CD1c-positive myeloid dendritic cell (primary cell): ENCODE measurements around the gene DNM2.

Experiments used
- DNase-seq: peaks from one replicate; pipeline ENCODE4 v3.0.0-alpha.2; 2016; ENCODE audit errors: extremely low spot score

The DNM2 gene

DNA sequence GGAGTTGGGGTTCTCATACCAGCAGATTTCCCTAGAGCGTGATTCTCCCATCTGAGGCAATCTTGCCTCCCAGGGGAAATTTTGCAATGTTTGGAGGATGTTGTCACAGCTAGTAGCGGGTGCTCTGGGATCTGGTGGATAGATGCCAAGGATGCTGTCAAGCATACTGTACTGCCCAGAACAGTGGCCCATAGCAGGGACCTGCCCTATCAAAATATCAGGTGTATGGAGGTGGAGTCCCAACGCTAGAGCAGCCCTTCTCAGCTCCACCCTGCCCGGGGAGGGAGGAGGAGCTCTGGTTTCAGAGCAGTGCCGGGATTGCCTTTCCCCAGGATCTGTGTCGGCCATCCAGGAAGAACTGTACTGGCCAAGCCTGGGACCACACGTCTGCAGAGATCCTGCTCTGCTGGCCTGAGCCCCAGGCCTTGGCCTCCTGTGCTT lies 27.5 kb upstream of the DNM2 start:
- no peak for DNase-seq

DNA sequence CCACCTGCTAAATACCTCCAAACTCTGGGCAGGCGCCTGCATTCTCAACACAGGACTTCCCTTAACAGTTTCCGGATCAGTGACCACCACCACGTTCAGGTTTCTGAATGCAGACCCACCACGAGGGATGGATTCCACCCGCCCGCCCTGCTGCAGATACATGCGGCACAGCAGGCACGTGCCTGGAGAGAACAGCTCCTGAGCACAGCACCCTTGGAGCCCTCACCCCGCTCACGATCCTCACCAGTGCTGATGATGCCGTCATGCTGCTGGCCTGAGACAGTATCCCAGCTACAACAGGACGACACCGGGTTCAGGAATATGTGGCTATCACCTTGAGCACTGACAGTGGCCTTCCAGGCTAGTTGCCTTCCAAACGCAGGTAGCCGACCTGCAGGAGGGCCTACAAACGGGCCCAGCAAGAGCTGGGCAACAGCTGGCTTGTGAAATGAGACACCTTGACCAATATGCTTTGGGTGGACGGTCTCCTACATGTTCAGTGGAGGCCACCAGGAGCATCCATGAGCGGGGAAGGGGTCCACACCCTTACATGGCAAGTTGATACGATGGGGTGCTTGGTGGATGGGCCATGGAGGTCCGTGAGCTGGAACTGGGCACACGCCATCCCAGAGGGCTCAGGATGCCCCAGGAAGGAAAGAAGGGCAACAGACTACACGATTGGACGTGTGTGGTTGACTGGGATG lies 26.5 kb upstream of the DNM2 start:
- DNase-seq: no peak

DNA sequence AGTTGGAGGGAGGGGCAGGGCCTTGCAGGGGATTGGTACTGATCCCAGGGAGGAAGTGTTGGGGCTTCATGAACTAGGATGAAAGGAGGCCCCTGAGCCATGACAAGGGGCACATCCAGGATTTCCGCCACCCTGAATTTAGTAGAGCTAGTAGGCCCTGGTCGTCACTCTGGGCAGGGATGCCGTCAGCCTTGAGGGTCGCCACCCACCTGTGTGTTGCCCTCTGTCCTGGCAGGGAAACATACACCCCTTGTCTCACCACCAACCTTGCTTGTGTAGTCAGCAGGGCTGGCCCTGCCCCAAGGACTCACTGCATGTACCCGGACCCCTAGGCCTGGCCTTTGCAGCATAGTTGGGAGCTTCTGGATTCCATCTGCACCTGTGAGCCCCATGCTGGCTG lies 26.0 kb upstream of the DNM2 start:
- no peak for DNase-seq

DNA sequence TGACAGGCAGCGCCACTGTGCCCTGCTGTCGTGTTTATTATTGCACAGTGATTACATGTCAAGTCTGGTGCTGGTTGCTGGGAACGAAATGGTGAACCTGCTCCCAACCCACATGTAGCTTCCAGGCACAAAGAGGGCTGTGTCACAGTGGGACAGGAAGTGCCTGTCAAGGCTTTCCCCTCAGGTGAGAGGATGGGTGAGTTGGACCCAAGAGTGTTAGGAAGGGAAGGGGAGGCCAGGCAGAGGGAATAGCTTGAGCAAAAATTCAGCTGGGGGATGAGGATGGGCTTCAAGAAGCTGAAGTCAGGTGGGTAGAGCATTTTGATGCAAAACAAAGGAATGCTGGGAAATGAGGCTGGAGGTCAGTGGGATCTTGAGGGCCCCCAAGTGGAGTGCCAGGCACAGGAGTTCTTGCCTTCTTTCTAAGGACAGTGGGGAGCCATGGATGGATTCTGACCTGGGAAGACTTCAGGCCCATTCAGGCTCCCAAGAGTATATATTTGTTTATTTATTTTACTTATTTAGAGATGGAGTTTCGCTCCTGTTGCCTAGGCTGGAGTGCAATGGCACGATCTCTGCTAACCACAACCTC lies 25.1 kb upstream of the DNM2 start:
- DNase-seq: no peak

DNA sequence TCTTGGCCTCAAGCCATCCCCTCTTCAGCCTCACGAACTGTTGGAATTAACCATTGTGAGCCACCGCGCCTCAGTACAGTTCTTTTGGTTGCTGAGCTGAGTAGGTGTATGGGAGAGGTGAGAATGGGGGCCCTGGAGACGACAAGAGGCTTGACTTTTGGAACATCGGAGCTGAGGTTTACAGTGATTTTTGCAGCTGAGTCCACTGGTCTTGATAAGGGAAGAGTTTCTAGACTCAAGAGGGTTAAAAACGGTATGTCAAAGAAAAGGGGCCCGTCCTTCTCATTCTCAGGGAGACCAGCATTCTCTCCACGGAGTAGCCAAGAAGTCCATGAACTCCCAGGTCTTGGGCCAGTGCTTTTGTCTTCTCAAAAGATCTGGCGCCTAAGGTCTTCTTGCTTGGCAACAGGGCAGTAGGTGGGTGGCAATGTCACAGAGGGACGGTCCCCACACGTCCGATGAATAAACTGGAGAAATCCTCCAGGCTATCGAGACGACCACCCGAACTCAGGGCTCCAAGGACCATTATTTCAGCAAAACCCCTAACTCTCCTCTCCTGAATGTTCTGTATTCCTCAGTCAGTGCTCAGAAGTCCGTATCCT lies 23.1 kb upstream of the DNM2 start:
- no peak for DNase-seq

DNA sequence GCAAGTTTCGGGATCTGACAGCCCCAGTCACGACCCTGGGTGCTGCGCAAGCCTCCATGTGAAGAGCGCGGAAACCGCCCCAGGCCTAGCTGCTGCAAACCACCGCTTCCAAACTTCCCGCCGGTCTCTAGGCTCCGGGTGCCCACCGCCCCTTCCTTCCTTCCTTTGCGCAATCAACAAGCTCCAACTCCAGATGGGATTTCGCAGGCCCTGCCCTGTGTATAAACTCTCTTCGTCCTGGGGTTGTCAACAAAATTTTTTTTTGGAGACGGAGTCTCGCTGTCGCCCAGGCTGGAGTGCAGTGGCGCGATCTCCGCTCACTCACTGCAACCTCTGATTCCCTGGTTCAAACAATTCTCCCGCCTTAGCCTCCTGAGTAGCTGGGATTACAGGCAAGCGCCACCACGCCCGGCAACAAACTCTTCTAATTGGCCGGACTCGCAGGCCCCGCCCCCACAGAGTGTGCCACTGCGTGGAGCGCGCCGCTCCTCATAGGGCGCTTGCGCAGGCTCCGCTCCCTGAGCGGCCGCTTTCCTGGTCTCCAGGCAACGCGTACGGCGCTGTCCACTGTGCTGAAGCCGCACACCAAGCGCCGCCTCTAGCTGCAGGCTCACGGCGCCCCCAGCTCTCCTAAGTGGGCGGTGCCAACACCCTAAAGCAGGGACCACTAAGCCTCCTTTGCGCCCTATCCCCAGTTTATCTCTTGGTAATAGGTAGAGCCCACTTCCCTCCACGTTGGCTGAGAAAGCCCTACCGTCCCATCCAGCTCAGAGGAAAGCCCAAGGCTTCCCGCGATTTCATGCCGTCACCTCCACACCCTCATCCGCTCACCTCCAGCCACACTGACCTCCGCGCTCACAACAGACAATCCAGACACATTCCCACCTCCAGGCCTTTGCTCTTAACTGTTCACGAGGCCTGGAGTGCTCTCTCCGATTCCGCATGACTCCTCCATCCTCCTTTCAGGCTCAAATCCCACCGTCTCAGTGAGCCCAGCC lies 22.2 kb upstream of the DNM2 start:
- peak; percentile 98 for DNase-seq

DNA sequence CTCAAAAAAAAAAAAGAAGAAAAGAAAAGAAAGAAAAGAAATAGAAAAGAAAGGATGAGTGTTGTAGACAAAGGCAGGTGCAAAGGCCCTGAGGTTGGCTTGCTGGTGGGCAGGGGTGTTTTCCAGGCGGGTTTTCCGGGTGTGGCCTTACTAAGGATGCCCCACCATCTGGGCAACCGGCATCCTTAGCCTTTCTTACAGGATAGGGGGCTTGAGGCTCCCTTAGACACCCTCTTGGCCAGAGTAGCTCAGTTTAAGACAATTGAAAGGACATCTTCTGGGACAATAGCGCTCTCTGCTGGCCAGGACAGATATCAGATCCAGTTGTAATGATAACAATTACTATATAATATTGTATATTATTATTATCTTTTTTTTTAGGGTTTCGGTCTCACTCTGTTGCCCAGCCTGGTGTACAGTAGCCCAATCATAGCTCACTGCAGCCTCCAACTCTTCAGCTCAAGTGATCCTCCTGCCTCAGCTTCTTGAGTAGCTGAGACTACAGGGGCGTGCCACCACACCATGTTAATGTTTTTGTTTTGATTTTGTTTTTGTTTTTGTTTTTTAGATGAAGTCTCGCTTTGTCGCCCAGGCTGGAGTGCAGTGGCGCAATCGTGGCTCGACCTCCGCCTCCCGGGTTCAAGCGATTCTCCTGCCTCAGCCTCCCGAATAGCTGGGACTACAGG lies 18.1 kb upstream of the DNM2 start:
- peak; percentile 79 for DNase-seq

DNA sequence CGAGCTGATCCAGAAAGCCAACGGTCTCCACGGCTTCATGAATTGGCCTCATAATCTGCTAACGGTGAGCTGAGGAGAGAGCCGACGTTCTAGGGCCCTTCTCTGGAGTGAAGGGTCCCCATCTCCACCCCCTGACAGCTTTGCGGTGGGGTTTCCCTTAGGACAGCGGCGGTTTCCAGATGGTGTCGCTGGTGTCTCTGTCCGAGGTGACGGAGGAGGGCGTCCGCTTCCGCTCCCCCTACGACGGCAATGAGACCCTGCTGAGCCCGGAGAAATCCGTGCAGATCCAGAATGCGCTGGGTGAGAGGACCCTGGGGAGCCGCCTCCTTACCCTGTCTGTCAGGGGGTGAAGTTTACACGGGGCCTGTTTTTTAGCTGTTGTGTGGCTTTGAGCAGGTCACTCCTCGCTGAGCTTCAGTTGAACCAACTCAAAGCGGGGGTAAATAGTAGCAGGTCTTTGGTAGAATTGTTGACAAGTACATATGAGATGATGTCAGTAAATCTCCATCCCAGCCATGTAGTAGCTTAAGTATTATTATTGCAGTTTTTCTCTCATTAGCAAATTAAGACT lies 15.8 kb upstream of the DNM2 start:
- peak; percentile 6 for DNase-seq

DNA sequence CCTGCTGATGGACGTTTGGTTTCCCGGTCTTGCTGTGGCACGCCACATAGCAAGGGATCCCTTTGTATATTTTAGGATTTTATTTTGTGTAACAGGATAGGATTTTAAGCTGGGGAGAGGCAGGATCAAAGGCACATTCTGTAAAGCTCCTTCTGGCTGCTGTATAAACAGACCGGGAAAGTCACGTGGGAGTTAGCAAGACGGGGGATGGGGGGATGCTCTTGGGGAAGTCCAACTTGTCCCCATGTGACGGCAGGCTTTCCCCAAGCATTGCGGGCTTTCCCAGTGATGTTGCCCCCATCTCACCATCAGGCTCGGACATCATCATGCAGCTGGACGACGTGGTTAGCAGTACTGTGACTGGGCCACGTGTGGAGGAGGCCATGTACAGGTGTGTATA lies 10.9 kb upstream of the DNM2 start:
- DNase-seq: no peak

DNA sequence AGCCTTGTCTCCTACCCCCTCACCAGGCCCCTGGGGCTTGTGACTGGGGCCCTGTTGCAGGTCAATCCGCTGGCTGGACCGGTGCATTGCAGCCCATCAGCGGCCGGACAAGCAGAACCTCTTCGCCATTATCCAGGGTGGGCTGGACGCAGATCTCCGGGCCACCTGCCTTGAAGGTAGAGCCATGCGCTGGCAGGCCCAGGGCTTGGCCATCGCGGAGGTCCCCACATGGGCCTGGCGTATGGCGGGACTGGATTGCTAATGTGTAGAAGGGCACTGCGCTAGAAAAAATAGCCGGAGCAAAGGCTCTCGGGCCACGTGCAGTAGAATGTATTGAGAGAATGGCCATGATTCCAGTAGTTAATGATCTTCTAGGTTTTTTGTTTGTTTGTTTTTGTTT lies 10.4 kb upstream of the DNM2 start:
- no peak for DNase-seq

DNA sequence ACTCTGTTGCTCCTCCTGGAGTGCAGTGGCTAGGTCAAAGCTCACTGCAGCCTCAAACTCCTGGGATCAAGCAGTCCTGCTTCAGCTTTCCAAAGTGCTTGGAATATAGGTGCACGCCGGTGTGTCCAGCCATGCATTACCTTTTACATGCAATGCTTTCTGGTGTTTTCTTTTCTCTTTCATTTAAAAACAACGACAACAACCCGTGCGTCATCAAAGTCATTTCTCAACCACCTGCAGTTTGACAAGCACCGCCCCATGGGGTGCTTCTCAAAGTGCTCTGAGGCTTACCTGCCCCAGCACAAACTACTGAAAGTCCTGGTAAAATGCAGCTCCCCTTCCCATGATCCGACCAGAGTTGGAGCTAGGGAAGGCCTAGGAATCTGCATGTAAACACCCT lies 9.6 kb upstream of the DNM2 start:
- DNase-seq: no peak

DNA sequence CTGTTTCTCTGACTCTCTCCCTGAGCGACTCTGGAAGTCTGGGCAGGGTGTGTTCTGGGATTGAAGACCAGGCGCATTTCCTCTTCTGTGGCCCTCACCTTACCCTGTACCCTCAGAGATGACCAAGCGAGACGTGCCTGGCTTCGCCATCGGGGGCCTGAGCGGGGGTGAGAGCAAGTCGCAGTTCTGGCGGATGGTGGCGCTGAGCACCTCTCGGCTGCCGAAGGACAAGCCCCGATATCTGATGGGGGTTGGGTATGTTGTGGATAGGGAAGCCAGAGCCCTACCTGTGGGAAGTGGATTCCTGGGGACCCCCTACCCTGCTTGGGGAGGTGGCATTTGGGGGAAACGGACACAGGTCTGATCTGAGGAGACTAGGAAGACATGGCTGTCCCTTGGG lies 5.8 kb upstream of the DNM2 start:
- DNase-seq: no peak

DNA sequence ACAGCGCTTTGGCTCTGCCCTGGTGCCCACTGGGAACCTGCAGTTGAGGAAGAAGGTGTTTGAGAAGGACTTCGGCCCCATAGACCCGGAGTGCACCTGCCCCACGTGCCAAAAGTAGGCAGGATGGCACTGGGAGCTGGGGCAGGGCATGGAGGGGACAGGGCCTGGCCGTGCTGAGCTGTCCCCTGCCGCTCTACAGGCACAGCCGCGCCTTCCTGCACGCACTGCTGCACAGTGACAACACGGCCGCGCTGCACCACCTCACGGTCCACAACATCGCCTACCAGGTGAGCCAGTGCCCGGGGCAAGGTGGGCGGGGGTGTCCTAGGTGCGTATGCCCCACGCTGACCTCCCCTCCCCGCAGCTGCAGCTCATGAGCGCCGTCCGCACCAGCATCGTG lies 5.1 kb upstream of the DNM2 start:
- DNase-seq: no peak

DNA sequence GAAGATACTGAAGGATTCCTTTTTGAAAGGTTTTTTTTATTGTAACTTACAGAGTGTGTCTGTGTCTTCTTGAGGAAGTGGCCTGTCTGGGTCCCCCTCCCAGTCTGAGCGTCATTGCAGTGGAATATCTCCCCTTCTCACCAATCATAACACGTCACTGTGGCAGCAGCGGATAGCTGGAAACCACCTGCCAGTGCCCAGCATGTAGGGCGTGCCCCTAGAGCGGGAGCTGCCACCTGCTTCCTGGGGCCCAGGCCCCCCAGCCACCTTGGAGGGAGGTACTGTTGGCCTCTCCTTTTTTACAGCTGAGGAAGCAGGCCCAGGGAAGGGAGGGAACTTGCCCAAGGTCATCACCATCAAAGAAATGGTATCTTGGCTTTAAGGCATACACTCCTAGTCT lies 4.6 kb upstream of the DNM2 start:
- DNase-seq: no peak

DNA sequence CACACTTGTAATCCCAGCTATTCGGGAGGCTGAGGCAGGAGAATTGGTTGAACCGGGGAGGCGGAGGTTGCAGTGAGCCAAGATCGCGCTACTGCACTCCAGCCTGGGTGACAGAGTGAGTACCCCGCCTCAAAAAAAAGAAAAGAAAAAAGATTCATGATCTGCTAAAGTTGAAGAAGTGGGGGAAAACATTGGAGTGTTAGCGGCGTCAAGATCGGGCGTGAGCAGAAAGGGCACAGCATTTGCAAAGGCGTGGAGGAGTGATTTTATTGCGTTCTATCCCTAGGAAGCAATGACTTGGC lies 874 bp upstream of the DNM2 start:
- no peak for DNase-seq

DNA sequence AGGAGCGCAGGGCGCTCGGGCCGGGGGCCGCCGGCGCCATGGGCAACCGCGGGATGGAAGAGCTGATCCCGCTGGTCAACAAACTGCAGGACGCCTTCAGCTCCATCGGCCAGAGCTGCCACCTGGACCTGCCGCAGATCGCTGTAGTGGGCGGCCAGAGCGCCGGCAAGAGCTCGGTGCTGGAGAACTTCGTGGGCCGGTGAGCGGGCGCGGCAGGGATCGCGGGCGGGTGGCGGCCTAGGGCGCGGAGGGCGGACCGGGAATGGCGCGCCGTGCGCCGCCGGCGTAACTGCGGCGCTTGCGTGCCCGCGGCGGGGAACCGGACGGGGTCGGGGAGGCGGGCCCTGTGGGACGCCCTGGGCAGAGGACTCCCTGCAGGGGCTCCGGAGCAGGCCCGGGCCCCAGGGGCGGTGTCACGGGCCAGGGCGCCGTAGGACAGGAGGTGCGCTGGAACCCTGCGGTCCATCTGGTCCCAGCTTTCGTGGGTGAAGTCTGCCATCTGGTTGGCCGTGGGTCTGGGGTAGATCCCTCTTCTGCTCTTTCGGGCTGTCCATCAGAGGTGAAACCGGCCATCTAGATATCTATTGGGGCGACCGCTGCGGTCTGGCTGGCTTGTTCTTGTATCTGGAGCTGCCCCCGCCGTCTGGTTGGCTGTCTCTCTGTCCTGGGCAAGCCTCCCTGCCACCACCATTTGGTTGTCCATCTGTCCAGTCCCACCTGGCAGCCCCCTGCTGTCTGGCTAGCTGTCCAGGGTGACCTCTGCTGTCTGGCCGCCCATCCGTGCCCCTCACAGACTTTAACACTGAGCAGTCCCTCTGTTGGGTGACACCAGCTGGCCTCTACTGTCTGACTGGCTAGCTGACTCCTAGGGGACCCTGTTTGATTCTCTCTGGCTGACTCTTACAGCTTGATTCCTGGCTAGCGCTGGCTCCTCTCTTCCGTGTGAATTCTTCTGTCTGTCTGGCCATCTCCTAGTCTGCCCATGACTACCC lies 622 bp downstream of the DNM2 start:
- peak; percentile 55 for DNase-seq

DNA sequence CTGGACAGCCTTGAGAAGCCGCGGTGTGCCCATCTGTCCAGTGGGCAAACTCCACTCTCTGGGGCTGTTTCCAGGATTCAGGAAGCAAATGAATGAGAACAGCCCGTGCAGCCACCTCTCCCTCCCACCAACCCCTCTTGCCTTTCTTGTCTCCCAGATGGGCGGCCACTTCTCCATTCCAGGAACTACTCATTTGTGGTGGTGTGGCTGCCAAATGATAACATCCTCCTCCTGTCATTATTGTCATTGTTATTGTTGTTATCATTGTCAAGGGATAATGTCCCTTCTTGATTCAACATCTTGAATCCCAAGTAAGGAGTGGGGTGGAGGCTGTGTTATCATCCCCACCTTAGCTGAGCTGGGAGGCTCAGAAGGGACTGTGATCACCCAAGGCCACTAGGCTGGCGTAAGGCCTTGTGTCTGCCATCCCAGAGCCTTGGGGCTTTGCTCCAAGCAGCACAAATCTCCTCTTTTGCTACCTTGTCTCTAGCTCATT lies 1.6 kb downstream of the DNM2 start:
- peak; percentile 76 for DNase-seq

DNA sequence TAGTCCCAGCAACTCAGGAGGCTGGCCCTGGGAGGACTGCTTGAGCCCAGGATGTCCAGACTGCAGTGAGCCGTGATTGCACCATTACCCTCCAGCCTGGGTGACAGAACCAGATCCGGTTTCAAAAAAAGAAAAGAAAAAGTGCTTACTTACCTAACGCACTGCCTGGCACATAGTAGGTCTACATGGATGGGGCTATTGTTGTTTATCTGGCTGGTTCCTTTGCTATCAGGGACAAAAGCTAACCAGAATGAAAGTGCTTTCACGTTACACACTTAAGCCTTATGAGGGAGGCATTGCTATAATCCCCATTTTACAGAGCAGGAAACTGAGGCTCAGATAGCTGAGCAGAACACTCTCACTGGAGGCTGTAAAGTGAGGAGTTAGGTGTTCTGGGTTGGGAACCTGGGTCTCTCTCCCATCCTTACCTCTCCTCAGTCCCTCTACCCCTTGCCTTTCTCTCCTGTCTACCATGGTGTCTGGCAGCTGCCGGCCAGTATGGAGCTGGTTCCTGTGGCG lies 2.8 kb downstream of the DNM2 start:
- no peak for DNase-seq

DNA sequence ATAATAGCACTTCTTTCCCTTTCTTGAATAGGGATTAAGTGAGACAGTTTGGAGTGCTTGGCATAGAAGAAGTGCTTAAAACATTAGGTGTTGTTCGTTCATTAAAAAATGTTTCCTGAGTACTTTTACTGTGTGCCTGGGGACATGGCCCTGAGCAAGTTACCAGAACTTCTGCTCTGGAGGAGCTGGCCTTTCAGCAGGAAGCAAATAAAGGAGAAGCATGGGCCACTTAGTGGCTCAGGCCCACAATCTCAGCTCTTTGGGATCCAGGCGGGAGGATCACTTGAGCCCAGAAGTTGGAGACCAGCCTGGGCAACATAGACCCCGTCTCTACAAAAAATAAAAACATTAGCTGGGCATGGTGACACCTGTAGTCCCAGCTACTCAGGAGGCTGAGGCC lies 5.7 kb downstream of the DNM2 start:
- DNase-seq: peak; percentile 29

DNA sequence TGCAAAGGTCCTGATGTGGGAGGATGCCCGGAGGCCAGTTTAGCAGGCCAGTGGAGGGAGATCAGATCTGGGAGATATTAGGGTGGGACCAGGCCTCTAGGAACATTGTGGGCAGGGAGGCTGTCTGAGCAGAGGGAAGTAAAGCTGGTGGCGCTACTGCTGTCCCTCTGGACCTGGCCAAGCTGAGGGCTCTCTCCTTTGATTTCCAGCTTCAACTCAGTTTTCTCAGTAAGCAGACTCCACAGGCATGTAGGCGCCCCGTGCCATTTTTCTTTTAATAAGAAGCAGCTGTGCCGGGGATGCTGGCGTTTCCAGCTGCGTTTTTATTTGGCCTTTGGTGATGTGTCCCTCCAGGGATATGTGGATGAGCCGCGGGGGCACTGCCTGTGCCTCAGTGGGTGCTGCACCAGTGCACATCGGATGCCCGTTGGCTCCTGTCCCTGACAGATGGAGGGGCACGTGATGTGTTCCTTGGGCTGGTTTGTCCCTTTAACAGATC lies 6.7 kb downstream of the DNM2 start:
- DNase-seq: peak; percentile 17
